HEK293 (cell line): ENCODE measurements around the gene ARHGAP28.

Experiments used
- CTCF ChIA-PET: fragments of 350-600 bp; formaldehyde crosslinking; extraction: SDS; loops from one replicate; lab custom pipeline; 2021; ENCODE audit warnings: antibody characterized with exemption; lab: Yijun Ruan, JAX
- POLR2A ChIA-PET: fragments of 300-600 bp; formaldehyde crosslinking; extraction: SDS; loops from one replicate; lab custom pipeline; 2020; ENCODE audit warnings: antibody characterized with exemption, inconsistent platforms; lab: Yijun Ruan, JAX
- H3K27ac ChIP-seq: fragments of 200-500 bp; sonication (Bioruptor generic); 2 replicates; pipeline ENCODE4 v1.5.1; 2014; ENCODE audit warnings: low read depth, low read length, control low read depth, inconsistent platforms; ENCODE audit errors: extremely low read depth
- H3K36me3 ChIP-seq, 2 experiments: fragments of 200-500 bp in 1 of 2; sonication (Bioruptor generic) in 1 of 2; 1 replicate in 1 of 2; 2 replicates in 1 of 2; pipeline ENCODE4 v1.5.1; 2014 to 2017; ENCODE audit warnings: inconsistent platforms in 2 of 2, low read length in 2 of 2; ENCODE audit not compliant: control insufficient read depth in 2 of 2, insufficient read depth in 1 of 2
- H3K4me1 ChIP-seq: fragments of 200-500 bp; sonication (Bioruptor generic); 2 replicates; pipeline ENCODE4 v1.5.1; 2014; ENCODE audit warnings: mild to moderate bottlenecking, low read length, inconsistent platforms; ENCODE audit not compliant: control insufficient read depth, insufficient read depth
- H3K4me3 ChIP-seq: 2 replicates; pipeline ENCODE4 v1.5.1; 2011; ENCODE audit warnings: low read depth, mild to moderate bottlenecking, control low read depth, low read length, moderate library complexity
- H3K9me3 ChIP-seq: fragments of 200-500 bp; sonication (Bioruptor generic); 2 replicates; pipeline ENCODE4 v1.5.1; 2014; ENCODE audit warnings: low read depth, low read length, inconsistent platforms; ENCODE audit not compliant: control insufficient read depth, insufficient read depth
- GLIS1 ChIP-seq: fragments of 450-650 bp; formaldehyde crosslinking; IDR thresholded peaks from 2 replicates; pipeline ENCODE4 v1.5.1; 2016; ENCODE audit warnings: missing biosample characterization, missing genetic modification characterization
- MZF1 ChIP-seq: fragments of 450-650 bp; formaldehyde crosslinking; IDR thresholded peaks from 2 replicates; pipeline ENCODE4 v1.5.1; 2017; ENCODE audit warnings: missing biosample characterization, missing genetic modification characterization, borderline replicate concordance
- PRDM1 ChIP-seq: fragments of 450-650 bp; formaldehyde crosslinking; IDR thresholded peaks from 2 replicates; pipeline ENCODE4; 2016; ENCODE audit warnings: missing biosample characterization, missing genetic modification characterization
- REPIN1 ChIP-seq: fragments of 450-650 bp; formaldehyde crosslinking; IDR thresholded peaks from 2 replicates; pipeline ENCODE4 v1.5.1; 2017; ENCODE audit warnings: missing biosample characterization, missing genetic modification characterization, low read depth
- SP7 ChIP-seq: fragments of 450-650 bp; formaldehyde crosslinking; IDR thresholded peaks from 2 replicates; pipeline ENCODE4 v1.5.1; 2016; ENCODE audit warnings: missing biosample characterization, missing genetic modification characterization
- TRIM28 ChIP-seq: IDR thresholded peaks from 2 replicates; pipeline ENCODE4 v1.6.1; 2011; ENCODE audit warnings: low read length, control low read depth, borderline replicate concordance
- ZBTB7A ChIP-seq: fragments of 450-650 bp; formaldehyde crosslinking; IDR thresholded peaks from 2 replicates; pipeline ENCODE4 v1.5.1; 2016; ENCODE audit warnings: low read depth, missing biosample characterization, missing genetic modification characterization
- ZFHX2 ChIP-seq: fragments of 450-650 bp; formaldehyde crosslinking; conservative IDR thresholded peaks from 2 replicates; pipeline ENCODE4 v1.5.1; 2016; ENCODE audit warnings: missing biosample characterization, missing genetic modification characterization
- ZFP3 ChIP-seq: fragments of 450-650 bp; formaldehyde crosslinking; IDR thresholded peaks from 2 replicates; pipeline ENCODE4 v1.5.1; 2016; ENCODE audit warnings: low read depth, missing biosample characterization, missing genetic modification characterization
- ZNF10 ChIP-seq: fragments of 450-650 bp; formaldehyde crosslinking; IDR thresholded peaks from 2 replicates; pipeline ENCODE4 v1.5.1; 2017; ENCODE audit warnings: missing biosample characterization, missing genetic modification characterization
- ZNF132 ChIP-seq: fragments of 450-650 bp; formaldehyde crosslinking; IDR thresholded peaks from 2 replicates; pipeline ENCODE4 v1.5.1; 2017; ENCODE audit warnings: missing biosample characterization, missing genetic modification characterization, borderline replicate concordance
- ZNF138 ChIP-seq: fragments of 450-650 bp; formaldehyde crosslinking; IDR thresholded peaks from 2 replicates; pipeline ENCODE4 v1.5.1; 2016; ENCODE audit warnings: missing biosample characterization, missing genetic modification characterization, borderline replicate concordance
- ZNF324 ChIP-seq: fragments of 450-650 bp; formaldehyde crosslinking; IDR thresholded peaks from 2 replicates; pipeline ENCODE4 v1.5.1; 2016; ENCODE audit warnings: missing biosample characterization, missing genetic modification characterization
- ZNF514 ChIP-seq: fragments of 450-650 bp; formaldehyde crosslinking; IDR thresholded peaks from 2 replicates; pipeline ENCODE4 v1.5.1; 2016; ENCODE audit warnings: missing biosample characterization, missing genetic modification characterization
- ZNF585B ChIP-seq: fragments of 450-650 bp; formaldehyde crosslinking; IDR thresholded peaks from 2 replicates; pipeline ENCODE4 v1.5.1; 2016; ENCODE audit warnings: missing biosample characterization, missing genetic modification characterization
- ZNF623 ChIP-seq: fragments of 450-650 bp; formaldehyde crosslinking; IDR thresholded peaks from 2 replicates; pipeline ENCODE4 v1.5.1; 2016; ENCODE audit warnings: missing biosample characterization, missing genetic modification characterization
- ZNF701 ChIP-seq: fragments of 450-650 bp; formaldehyde crosslinking; IDR thresholded peaks from 2 replicates; pipeline ENCODE4 v1.5.1; 2016; ENCODE audit warnings: missing biosample characterization, missing genetic modification characterization
- ZNF707 ChIP-seq: fragments of 450-650 bp; formaldehyde crosslinking; IDR thresholded peaks from 2 replicates; pipeline ENCODE4 v1.5.1; 2016; ENCODE audit warnings: missing biosample characterization, missing genetic modification characterization
- ZNF785 ChIP-seq: fragments of 450-650 bp; formaldehyde crosslinking; IDR thresholded peaks from 2 replicates; pipeline ENCODE4 v1.5.1; 2016; ENCODE audit warnings: missing biosample characterization, missing genetic modification characterization
- ZXDB ChIP-seq: fragments of 450-650 bp; formaldehyde crosslinking; IDR thresholded peaks from 2 replicates; pipeline ENCODE4 v1.5.1; 2016; ENCODE audit warnings: missing biosample characterization, missing genetic modification characterization
- TF ChIP-seq, protein P1 (sequence below): fragments of 450-650 bp; formaldehyde crosslinking; optimal IDR thresholded peaks from 2 replicates; pipeline ENCODE3; 2016; ENCODE audit warnings: missing biosample characterization, mild to moderate bottlenecking, missing genetic modification characterization
- TF ChIP-seq, protein P2 (sequence below): fragments of 450-650 bp; formaldehyde crosslinking; IDR thresholded peaks from 2 replicates; pipeline ENCODE4 v1.5.1; 2016; ENCODE audit warnings: missing biosample characterization, missing genetic modification characterization
- TF ChIP-seq, protein P3 (sequence below): fragments of 450-650 bp; formaldehyde crosslinking; IDR thresholded peaks from 2 replicates; pipeline ENCODE4 v1.5.1; 2016; ENCODE audit warnings: missing biosample characterization, missing genetic modification characterization
- TF ChIP-seq, protein P4 (sequence below): fragments of 450-650 bp; formaldehyde crosslinking; IDR thresholded peaks from 2 replicates; pipeline ENCODE4; 2016; ENCODE audit warnings: missing biosample characterization, missing genetic modification characterization
- TF ChIP-seq, protein P5 (sequence below): fragments of 450-650 bp; formaldehyde crosslinking; IDR thresholded peaks from 2 replicates; pipeline ENCODE4 v1.5.1; 2016; ENCODE audit warnings: missing biosample characterization, missing genetic modification characterization
- TF ChIP-seq, protein P6 (sequence below): fragments of 450-650 bp; formaldehyde crosslinking; IDR thresholded peaks from 2 replicates; pipeline ENCODE4 v1.5.1; 2016; ENCODE audit warnings: missing biosample characterization, missing genetic modification characterization

ARHGAP28 gene

DNA sequence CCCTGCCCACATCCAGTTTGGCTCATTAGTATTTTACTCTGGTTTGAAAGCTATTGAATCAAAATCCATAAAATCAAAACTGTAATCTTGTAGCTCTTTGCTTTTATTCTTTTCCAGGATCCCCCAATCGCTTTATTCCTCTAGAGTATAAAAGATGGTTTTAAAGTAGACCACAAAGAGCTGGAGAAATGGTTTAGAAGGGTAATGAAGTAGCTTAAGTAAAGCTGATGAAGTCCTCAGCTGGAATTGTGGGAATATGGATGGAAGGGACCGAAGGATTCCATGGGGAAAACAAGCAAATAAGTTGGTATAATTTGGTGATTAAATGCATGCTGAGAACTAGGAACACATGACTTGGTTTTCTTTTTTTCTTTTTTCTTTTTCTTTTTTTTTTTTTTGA is 12.3 kb downstream of the ARHGAP28 start:
- H3K36me3 ChIP-seq, result no peaks in the 10 kb centered on the region
- H3K9me3 ChIP-seq, result no peaks in the 10 kb centered on the region
- peak overlapping the region; percentile 64; the same call in 1 of the 2 replicates for H3K27ac ChIP-seq
- CTCF ChIA-PET, result interaction anchor here (1.1 to 1.8 kb wide), 2 partner anchors 10 to 200 kb away, joined by 3 to 7 read pairs; no protein-coding TSS in a partner anchor
- POLR2A ChIA-PET, result interaction anchor here (1.4 kb wide), 1 partner anchor 10 kb away, joined by 6 read pairs; no protein-coding TSS in a partner anchor
- no peak overlapping the region for H3K4me3 ChIP-seq
- H3K4me1 ChIP-seq, result peaks cover 53% of the 10 kb centered on the region
- TF ChIP-seq ZNF623 (tag by site-specific recombination) (no peak), ZFP3 (tag by site-specific recombination) (no peak), ZBTB7A (tag by site-specific recombination) (no peak), ZNF138 (tag by site-specific recombination) (no peak), ZNF132 (tag by site-specific recombination) (no peak), ZNF324 (no peak), ZNF10 (tag by site-specific recombination) (no peak)
- TF ChIP-seq, all 188 proteins: peak for 0

DNA sequence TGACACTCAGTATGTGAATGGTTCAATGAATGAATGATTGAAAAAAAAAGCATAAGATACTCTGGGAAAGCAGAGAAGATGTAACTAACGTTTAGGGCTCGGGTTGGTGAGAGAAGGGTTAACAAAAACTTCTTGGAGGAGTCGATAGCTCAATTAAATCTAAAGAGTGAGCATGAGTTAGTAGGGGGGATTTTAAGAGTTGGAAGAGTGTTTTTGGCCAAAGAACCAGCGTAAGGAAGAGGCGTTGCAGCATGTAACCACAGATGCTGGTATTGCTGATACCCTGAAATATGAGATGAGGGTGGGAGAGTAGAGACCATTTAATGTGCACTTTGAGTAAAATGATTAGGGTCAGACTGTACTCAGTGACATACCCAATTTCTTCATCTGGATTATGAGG is 14.5 kb downstream of the ARHGAP28 start:
- CTCF ChIA-PET, result interaction anchor here (1.3 to 1.4 kb wide), 2 partner anchors 11 to 32 kb away, joined by 3 to 7 read pairs; no protein-coding TSS in a partner anchor
- Histone ChIP-seq H3K27ac (no peak overlapping the region; the same call in 1 of the 2 replicates), H3K9me3 (no peaks in the 10 kb centered on the region), H3K36me3 (no peaks in the 10 kb centered on the region), H3K4me1 (peaks cover 42% of the 10 kb centered on the region), H3K4me3 (no peak overlapping the region)
- POLR2A ChIA-PET, result no interaction called here
- 0 out of 2 replicates have a peak, but pooled peaks have one; percentile 42 for TF ChIP-seq ZNF585B
- TF ChIP-seq, protein P1, sequence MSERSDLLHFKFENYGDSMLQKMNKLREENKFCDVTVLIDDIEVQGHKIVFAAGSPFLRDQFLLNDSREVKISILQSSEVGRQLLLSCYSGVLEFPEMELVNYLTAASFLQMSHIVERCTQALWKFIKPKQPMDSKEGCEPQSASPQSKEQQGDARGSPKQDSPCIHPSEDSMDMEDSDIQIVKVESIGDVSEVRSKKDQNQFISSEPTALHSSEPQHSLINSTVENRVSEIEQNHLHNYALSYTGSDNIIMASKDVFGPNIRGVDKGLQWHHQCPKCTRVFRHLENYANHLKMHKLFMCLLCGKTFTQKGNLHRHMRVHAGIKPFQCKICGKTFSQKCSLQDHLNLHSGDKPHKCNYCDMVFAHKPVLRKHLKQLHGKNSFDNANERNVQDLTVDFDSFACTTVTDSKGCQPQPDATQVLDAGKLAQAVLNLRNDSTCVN, result no peak
- no peak for TF ChIP-seq ZFP3 (tag by site-specific recombination)
- TF ChIP-seq, protein P2, sequence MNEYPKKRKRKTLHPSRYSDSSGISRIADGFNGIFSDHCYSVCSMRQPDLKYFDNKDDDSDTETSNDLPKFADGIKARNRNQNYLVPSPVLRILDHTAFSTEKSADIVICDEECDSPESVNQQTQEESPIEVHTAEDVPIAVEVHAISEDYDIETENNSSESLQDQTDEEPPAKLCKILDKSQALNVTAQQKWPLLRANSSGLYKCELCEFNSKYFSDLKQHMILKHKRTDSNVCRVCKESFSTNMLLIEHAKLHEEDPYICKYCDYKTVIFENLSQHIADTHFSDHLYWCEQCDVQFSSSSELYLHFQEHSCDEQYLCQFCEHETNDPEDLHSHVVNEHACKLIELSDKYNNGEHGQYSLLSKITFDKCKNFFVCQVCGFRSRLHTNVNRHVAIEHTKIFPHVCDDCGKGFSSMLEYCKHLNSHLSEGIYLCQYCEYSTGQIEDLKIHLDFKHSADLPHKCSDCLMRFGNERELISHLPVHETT (tag by site-specific recombination), result no peak
- TF ChIP-seq ZNF514 (tag by site-specific recombination), result no peak
- TF ChIP-seq, protein P3, sequence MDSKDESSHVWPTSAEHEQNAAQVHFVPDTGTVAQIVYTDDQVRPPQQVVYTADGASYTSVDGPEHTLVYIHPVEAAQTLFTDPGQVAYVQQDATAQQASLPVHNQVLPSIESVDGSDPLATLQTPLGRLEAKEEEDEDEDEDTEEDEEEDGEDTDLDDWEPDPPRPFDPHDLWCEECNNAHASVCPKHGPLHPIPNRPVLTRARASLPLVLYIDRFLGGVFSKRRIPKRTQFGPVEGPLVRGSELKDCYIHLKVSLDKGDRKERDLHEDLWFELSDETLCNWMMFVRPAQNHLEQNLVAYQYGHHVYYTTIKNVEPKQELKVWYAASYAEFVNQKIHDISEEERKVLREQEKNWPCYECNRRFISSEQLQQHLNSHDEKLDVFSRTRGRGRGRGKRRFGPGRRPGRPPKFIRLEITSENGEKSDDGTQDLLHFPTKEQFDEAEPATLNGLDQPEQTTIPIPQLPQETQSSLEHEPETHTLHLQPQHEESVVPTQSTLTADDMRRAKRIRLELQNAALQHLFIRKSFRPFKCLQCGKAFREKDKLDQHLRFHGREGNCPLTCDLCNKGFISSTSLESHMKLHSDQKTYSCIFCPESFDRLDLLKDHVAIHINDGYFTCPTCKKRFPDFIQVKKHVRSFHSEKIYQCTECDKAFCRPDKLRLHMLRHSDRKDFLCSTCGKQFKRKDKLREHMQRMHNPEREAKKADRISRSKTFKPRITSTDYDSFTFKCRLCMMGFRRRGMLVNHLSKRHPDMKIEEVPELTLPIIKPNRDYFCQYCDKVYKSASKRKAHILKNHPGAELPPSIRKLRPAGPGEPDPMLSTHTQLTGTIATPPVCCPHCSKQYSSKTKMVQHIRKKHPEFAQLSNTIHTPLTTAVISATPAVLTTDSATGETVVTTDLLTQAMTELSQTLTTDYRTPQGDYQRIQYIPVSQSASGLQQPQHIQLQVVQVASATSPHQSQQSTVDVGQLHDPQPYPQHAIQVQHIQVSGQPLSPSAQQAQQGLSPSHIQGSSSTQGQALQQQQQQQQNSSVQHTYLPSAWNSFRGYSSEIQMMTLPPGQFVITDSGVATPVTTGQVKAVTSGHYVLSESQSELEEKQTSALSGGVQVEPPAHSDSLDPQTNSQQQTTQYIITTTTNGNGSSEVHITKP (tag by site-specific recombination), result peak; percentile 40
- TF ChIP-seq, protein P4, sequence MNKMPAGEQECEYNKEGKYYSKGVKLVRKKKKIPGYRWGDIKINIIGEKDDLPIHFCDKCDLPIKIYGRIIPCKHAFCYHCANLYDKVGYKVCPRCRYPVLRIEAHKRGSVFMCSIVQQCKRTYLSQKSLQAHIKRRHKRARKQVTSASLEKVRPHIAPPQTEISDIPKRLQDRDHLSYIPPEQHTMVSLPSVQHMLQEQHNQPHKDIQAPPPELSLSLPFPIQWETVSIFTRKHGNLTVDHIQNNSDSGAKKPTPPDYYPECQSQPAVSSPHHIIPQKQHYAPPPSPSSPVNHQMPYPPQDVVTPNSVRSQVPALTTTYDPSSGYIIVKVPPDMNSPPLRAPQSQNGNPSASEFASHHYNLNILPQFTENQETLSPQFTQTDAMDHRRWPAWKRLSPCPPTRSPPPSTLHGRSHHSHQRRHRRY (tag by site-specific recombination), result no peak
- TF ChIP-seq, protein P5, sequence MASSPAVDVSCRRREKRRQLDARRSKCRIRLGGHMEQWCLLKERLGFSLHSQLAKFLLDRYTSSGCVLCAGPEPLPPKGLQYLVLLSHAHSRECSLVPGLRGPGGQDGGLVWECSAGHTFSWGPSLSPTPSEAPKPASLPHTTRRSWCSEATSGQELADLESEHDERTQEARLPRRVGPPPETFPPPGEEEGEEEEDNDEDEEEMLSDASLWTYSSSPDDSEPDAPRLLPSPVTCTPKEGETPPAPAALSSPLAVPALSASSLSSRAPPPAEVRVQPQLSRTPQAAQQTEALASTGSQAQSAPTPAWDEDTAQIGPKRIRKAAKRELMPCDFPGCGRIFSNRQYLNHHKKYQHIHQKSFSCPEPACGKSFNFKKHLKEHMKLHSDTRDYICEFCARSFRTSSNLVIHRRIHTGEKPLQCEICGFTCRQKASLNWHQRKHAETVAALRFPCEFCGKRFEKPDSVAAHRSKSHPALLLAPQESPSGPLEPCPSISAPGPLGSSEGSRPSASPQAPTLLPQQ (tag by site-specific recombination), result peak; percentile 50; the same call in 1 of the 2 replicates
- TF ChIP-seq ZNF785, result no peak
- peak; percentile 92 for TF ChIP-seq ZNF701 (tag by site-specific recombination)
- TF ChIP-seq ZFHX2 (tag by site-specific recombination), result peak; percentile 47
- no peak for TF ChIP-seq ZXDB
- no peak for TF ChIP-seq ZNF10 (tag by site-specific recombination)
- peak; percentile 20; the same call in 1 of the 2 replicates for TF ChIP-seq GLIS1
- TF ChIP-seq TRIM28, result no peak
- no peak for TF ChIP-seq REPIN1 (tag by site-specific recombination)
- TF ChIP-seq MZF1 (tag by site-specific recombination), result peak; percentile 90
- no peak for TF ChIP-seq ZNF707 (tag by site-specific recombination)
- no peak for TF ChIP-seq PRDM1 (tag by site-specific recombination)
- TF ChIP-seq SP7, result peak; percentile 61; the same call in 1 of the 2 replicates
- TF ChIP-seq, protein P6, sequence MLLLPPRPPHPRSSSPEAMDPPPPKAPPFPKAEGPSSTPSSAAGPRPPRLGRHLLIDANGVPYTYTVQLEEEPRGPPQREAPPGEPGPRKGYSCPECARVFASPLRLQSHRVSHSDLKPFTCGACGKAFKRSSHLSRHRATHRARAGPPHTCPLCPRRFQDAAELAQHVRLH (tag by site-specific recombination), result 0 out of 2 replicates have a peak, but pooled peaks have one; percentile 43
